VCaP (cell line): ENCODE measurements around the gene DOP1A.

Experiments
- H3K27ac ChIP-seq: fragments of 450-650 bp; 2 replicates; pipeline ENCODE4 v1.5.1; 2017
- TF ChIP-seq, protein P1 (sequence below): fragments of 450-650 bp; conservative IDR thresholded peaks from 2 replicates; pipeline ENCODE4 v1.5.1; 2017; ENCODE audit warnings: mild to moderate bottlenecking, moderate library complexity

DOP1A gene

DNA sequence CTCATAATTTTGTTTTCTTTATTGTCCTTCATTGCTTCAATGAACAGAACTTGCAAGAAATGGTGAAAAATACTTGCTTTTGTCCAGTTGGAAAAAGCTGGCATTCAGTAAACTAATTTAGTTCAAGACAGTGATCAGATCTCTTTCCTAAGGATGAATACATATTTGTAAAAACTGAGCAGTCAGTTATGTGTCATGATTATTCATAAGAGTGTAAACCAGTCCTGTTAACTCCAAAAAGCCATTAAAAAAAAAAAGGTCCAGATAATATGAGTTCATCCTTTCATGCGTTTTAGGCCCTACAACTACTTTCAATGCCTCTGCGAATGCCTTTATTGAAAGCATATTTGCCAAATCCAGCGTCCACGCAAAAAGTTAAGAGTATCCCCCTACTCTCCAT, 125.0 kb downstream of the DOP1A start:
- TF ChIP-seq, protein P1, sequence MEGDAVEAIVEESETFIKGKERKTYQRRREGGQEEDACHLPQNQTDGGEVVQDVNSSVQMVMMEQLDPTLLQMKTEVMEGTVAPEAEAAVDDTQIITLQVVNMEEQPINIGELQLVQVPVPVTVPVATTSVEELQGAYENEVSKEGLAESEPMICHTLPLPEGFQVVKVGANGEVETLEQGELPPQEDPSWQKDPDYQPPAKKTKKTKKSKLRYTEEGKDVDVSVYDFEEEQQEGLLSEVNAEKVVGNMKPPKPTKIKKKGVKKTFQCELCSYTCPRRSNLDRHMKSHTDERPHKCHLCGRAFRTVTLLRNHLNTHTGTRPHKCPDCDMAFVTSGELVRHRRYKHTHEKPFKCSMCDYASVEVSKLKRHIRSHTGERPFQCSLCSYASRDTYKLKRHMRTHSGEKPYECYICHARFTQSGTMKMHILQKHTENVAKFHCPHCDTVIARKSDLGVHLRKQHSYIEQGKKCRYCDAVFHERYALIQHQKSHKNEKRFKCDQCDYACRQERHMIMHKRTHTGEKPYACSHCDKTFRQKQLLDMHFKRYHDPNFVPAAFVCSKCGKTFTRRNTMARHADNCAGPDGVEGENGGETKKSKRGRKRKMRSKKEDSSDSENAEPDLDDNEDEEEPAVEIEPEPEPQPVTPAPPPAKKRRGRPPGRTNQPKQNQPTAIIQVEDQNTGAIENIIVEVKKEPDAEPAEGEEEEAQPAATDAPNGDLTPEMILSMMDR, result no peak
- peak overlapping the region; percentile 95 for H3K27ac ChIP-seq

DNA sequence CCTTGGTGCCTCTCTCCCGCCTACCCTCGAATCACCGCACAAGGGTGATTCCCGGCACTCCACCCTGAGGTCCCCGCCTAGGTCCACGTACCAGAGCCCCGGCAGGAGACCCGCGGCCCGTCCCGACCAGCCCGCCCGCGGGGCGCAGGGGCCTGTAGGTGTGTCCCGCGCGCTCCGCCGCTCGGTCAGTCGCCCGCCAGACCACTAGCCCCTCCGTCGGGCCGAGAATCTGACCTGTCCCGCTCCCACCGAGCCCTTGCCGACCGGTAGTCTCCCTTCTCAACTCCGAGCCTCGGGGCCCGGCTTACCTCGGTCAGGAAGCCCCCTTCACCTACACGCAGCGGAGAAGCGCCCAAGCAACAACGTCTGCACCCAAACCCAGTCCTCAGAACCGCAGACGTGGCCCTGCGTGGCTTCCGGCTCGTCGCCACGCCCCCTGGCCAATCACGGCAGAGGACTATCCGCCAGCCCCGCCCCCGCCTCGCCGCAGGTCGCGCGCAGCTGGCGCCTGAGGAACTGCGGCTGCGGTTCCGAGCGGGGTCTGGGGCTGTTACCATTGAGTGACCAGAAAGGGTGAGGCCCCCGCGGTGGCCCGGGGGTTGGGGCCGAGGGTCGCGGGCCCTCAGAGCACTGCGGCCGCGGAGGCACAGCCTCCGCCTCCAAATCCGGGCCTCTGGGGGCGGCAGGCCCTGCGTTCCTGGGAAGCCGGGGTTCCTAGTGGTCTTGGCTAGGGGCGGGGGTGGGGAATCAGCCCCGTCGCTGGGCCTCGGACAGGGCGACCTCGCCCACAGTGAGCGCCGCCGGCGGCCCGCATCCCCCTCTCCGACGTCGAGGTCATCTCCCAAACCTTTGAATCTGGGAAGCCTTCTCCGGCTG, 125.6 kb downstream of the DOP1A start, which contains the start of the genes PGM3 and RWDD2A:
PGM3 (minus strand) TSS at position 395 of the 876 bp plus-strand sequence. CDS start 2,253 bp downstream, outside the sequence.
RWDD2A (plus strand) TSS at position 487 of the 876 bp plus-strand sequence. CDS start 1,095 bp downstream, outside the sequence.
- TF ChIP-seq, protein P1, result no peak

DNA sequence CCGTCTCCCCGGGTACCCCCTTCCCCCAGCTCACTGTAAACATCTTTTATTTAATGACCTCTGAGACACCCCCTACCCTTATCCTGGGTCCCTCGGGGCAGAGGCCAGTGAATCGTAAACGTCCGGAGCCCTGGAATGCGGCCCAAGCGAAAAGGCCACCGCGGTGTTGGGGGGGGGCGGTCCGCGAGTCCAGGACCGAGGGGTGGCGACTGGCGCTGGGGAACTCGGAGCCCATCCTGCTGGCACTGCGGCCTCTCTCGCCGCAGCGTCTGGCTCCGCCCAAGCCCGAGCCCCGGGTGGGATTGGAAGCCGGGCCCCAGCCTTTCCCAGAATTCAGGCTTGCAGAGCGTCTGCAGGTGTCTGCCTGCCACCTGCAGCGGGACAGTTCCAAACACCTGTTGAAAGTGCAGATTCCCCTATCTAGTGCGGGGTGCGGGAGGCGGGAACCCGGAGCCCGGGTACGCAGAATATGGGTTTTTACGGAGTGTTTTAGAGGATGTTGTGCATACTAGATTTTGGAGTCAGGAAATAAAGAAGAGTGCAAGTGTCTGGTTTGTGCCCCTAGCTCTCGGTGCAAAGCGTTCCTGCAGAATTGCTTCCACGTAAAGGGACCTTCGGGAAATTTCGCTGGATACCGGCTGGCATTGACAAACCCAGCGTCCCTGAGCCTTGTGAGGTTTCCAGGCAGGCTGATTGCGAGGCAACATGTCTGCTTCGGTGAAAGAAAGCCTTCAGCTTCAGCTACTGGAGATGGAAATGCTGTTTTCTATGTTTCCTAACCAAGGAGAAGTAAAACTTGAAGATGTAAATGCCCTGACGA, 126.5 kb downstream of the DOP1A start:
- peak overlapping the region; percentile 95 for H3K27ac ChIP-seq

More for the DNA sequence above, 125.6 kb downstream of the DOP1A start, which contains the start of the genes PGM3 and RWDD2A:
- peak within 1 kb of the TSS; percentile 95 for H3K27ac ChIP-seq

DNA sequence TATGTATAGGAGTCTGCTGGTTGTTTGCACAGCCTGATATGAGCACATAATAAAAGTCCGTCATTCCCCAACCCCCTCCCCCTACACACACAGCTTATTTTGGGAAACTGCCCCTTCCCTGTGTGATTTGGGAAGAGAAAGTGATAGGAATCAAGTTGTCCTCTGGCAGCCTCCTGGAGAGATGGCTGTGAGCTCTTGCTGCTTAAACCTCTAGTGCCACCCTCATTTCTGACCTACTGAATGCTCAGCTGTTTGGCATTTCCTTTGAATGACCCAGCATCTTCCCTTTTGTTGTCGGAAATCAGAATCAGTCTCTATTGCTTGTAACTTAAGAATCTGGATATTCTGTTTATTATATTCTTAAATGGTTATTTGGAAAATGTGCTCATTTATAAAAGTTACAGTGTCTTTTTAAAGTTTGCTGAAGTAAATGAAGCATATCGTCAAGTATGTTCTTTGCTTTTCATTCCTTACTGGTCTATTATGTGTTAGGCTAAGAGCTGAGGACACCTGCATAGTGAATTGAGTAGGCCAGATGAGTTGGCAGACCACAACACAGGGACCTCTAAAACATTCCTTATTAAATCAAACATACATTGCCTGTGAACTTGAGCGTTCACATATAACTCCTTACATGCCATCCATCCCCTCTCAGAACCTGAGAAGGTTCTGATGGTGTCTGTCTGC, 131.2 kb downstream of the DOP1A start:
- H3K27ac ChIP-seq, result peak overlapping the region; percentile 95
- TF ChIP-seq, protein P1, result no peak

More for the DNA sequence above, 126.5 kb downstream of the DOP1A start:
- TF ChIP-seq, protein P1, result no peak

DNA sequence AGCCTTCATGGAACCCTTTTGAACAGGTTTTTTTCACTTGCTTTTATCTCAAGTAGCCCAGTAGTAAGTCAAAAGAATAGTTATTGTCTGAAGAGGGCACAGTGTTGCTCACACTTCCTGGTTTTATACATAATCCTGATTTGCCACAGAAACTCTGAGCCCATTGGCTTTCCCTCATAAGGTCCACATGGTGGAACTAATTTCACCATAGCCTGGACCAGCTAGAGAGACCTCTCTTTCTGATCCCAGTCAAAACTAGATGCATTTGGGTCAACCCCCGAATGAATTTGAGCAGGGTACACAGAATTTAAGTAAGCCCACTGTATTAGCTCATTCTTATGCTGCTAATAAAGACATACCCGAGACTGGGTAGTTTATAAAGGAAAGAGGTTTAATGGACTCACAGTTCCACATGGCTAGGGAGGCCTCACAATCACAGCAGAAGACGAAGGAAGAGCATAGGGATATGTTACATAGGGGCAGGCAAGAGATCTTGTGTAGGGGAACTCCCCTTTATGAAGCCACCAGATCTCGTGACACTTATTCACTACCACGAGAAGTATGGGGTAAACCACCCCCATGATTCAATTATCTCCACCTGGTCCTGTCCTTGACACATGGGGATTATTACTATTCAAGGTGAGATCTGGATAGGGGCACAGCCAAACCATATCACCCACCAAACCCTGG, 131.8 kb downstream of the DOP1A start:
- H3K27ac ChIP-seq, result peak overlapping the region; percentile 95; the same call in 1 of the 2 replicates

DNA sequence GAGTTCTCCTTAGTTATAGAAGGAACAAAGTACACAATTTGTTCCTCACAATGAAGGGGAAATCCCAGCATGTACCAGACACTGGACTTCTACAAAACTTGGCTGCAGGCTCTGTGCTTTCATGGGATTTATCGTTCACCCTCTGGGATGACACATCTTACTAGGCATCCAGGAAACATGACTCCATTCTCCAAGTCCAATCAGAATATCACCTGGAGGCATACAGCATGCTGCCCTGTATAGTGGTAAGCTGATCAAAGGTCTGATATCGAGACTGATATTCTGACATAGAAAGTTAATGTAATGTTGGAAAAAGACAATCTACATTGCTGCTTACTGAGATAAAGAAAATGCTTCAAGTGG, 132.4 kb downstream of the DOP1A start:
- H3K27ac ChIP-seq, result no peak overlapping the region
- TF ChIP-seq, protein P1, result no peak

More for the DNA sequence above, 131.8 kb downstream of the DOP1A start:
- TF ChIP-seq, protein P1, result no peak
